Smooth muscle cell (in vitro differentiated cells): ENCODE measurements around the gene CAV1. TPM values are rescaled to one million over a fixed set of nuclear protein-coding genes. Genes with fewer than 3 reads are reported as not detected.
"Not testable (repeated sequence)": the region's sequence is repeated elsewhere in the genome, so short reads cannot be mapped to it uniquely, and the experiment has no call there.

Experiments
- DNase-seq: peaks from one replicate; lab custom pipeline; 2025; ENCODE audit not compliant: unreplicated experiment; lab: John Stamatoyannopoulos, UW
- H2AFZ ChIP-seq: fragments of 200-600 bp; sonication (generic); 2 replicates; pipeline ENCODE4 v1.6.0; 2016; ENCODE audit warnings: antibody characterized with exemption, low read depth, mild to moderate bottlenecking
- H3F3A ChIP-seq: fragments of 200-600 bp; sonication (generic); 2 replicates; pipeline ENCODE4 v1.6.0; 2017; ENCODE audit warnings: antibody characterized with exemption, low read depth
- H3K27ac ChIP-seq: fragments of 200-600 bp; sonication (generic); 2 replicates; pipeline ENCODE4 v1.5.1; 2016; ENCODE audit warnings: low read depth, mild to moderate bottlenecking
- H3K27me3 ChIP-seq: fragments of 200-600 bp; sonication (generic); 2 replicates; pipeline ENCODE4 v1.6.1; 2016; ENCODE audit warnings: low read depth, mild to moderate bottlenecking
- H3K36me3 ChIP-seq: fragments of 200-600 bp; sonication (generic); 2 replicates; pipeline ENCODE4 v1.5.1; 2016; ENCODE audit warnings: low read depth
- H3K4me1 ChIP-seq: fragments of 200-600 bp; sonication (generic); 2 replicates; pipeline ENCODE4 v1.5.1; 2016; ENCODE audit warnings: low read depth
- H3K4me2 ChIP-seq: fragments of 200-600 bp; sonication (generic); 2 replicates; pipeline ENCODE4 v1.6.0; 2016; ENCODE audit warnings: mild to moderate bottlenecking
- H3K4me3 ChIP-seq: fragments of 200-600 bp; sonication (generic); 2 replicates; pipeline ENCODE4 v1.5.1; 2016; ENCODE audit warnings: mild to moderate bottlenecking
- H3K79me2 ChIP-seq: fragments of 200-600 bp; sonication (generic); 2 replicates; pipeline ENCODE4 v1.6.0; 2016; ENCODE audit warnings: low read depth, mild to moderate bottlenecking
- H3K9ac ChIP-seq: fragments of 200-600 bp; sonication (generic); 2 replicates; pipeline ENCODE4 v1.6.0; 2016; ENCODE audit warnings: low read depth
- H3K9me3 ChIP-seq: fragments of 200-600 bp; sonication (generic); replicated peaks from 2 replicates; pipeline ENCODE4 v1.5.1; 2016; ENCODE audit warnings: low read depth
- H4K20me1 ChIP-seq: fragments of 200-600 bp; sonication (generic); 2 replicates; pipeline ENCODE4 v1.6.0; 2016; ENCODE audit warnings: low read depth
- CTCF ChIP-seq: fragments of 200-600 bp; sonication (generic); IDR thresholded peaks from 2 replicates; pipeline ENCODE4 v1.5.1; 2017; ENCODE audit warnings: borderline replicate concordance, mild to moderate bottlenecking, antibody characterized with exemption; ENCODE audit not compliant: insufficient read depth, poor library complexity, severe bottlenecking
- WGBS: methylation state at CpG from one replicate; pipeline ENCODE4 v1.1.7; 2016; ENCODE audit warnings: low lambda C conversion rate; 5-methylcytosine and 5-hydroxymethylcytosine counted together
- polyA plus RNA-seq: library from polyadenylated mRNA; unstranded; fragments of >200 nt; fragmentation: Nextera tagmentation; extraction: Ambion mirVana; gene quantifications from 2 replicates; pipeline ENCODE4 v1.2.1, GENCODE V29; 2016
- total RNA-seq: library from RNA; depleted of rRNA; stranded (reverse); fragments of >200 nt; gene quantifications from 2 replicates; pipeline ENCODE4 v1.2.3, GENCODE V29; 2014

The CAV1 gene
- total and polyA plus RNA-seq, 2 experiments from 2014 or later = 55.8 to 84.7 TPM

DNA sequence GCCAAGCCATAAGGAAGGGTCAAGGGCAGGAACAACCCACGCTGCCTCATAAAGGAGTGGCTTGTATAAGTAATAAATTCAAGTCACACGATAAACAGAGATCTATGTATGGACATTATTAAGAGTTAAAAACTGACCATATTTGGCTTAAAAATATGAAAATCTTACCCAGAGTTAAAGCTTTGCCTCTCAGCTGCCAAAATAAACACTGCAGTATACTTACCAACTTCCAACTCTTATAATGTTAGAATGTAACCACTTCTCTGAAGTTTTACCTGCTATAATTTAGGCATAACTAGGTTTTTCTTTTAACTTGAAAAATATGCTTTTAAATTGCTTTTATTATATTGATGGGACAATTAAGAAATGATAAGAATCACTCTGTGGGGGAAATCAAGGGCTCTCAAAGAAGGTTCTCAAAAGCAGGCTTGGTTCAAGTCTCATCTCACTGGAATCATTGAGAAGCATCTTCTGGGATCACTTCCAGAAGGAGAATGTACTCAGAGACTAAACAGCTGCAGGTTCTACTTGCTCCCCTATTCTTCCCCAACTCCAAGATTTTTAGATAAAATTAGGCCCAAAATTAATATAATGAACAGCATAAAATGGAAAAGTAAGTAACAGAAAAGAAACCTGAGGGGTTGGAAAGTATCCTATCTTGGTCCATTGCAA, 41.4 kb upstream of the CAV1 start:
- 91% methylated on average over 2 of the region's 2 CpGs for WGBS
- Histone ChIP-seq H3K9ac (no peak overlapping the region), H3F3A (no peaks in the 10 kb centered on the region), H3K79me2 (no peaks in the 10 kb centered on the region), H3K4me3 (no peak overlapping the region), H3K4me2 (no peak overlapping the region), H3K27me3 (no peaks in the 10 kb centered on the region), H2AFZ (no peak overlapping the region), H4K20me1 (no peaks in the 10 kb centered on the region), H3K9me3 (no peaks in the 10 kb centered on the region), H3K4me1 (no peaks in the 10 kb centered on the region), H3K27ac (no peak overlapping the region), H3K36me3 (no peaks in the 10 kb centered on the region)
- DNase-seq = no peak
- no peak for TF ChIP-seq CTCF

- not testable (repeated sequence) for H3K4me3 ChIP-seq, DNase-seq, H2AFZ ChIP-seq, H3K27me3 ChIP-seq, H3F3A ChIP-seq, H3K9ac ChIP-seq, H3K27ac ChIP-seq, H3K9me3 ChIP-seq, H3K4me2 ChIP-seq, H4K20me1 ChIP-seq, H3K36me3 ChIP-seq, H3K79me2 ChIP-seq, H3K4me1 ChIP-seq
- 94% methylated on average over 4 of the region's 4 CpGs for WGBS
Observed at GRCh38 chr7:116484389-116484788, 40.4 kb upstream of the CAV1 start.

GRCh38 chr7:116487907-116488521, 36.8 kb upstream of the CAV1 start:
- 92% methylated on average over 5 of the region's 5 CpGs for WGBS
- H3K4me2 ChIP-seq = no peak overlapping the region

DNA sequence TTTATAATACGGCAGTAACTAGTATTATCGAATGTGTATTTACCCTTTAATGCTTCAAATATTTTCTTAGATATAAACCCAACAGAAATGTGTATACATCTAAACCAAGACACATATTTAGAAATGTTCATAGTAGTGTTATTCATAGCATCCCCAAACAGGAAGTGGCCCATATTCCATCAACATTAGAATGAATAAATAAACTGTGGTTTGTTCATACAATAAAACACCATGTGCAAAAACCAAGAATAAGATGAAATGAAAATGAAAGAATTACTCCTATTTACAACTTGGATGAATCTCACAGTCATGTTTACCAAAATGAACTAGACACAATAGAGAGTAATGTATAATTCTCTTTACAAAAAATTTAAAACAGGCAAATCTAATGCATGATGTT, 34.5 kb upstream of the CAV1 start:
- Histone ChIP-seq H3F3A (no peaks in the 10 kb centered on the region), H3K27ac (no peak overlapping the region), H3K4me3 (no peak overlapping the region), H3K79me2 (no peaks in the 10 kb centered on the region), H3K27me3 (no peaks in the 10 kb centered on the region), H3K36me3 (no peaks in the 10 kb centered on the region), H4K20me1 (no peaks in the 10 kb centered on the region), H3K9me3 (no peaks in the 10 kb centered on the region), H2AFZ (no peak overlapping the region), H3K9ac (no peak overlapping the region), H3K4me1 (no peaks in the 10 kb centered on the region), H3K4me2 (no peak overlapping the region)
- DNase-seq = no peak
- no peak for TF ChIP-seq CTCF
- WGBS = 88% methylated on average over 2 of the region's 2 CpGs

More at GRCh38 chr7:116487907-116488521, 36.8 kb upstream of the CAV1 start:
- no peaks in the 10 kb centered on the region for H3K4me1 ChIP-seq
- H3K27ac ChIP-seq = no peak overlapping the region
- H3K79me2 ChIP-seq = no peaks in the 10 kb centered on the region
- no peaks in the 10 kb centered on the region for H3K36me3 ChIP-seq
- DNase-seq = no peak
- no peak overlapping the region for H3K4me3 ChIP-seq
- no peaks in the 10 kb centered on the region for H3F3A ChIP-seq
- H3K27me3 ChIP-seq = no peaks in the 10 kb centered on the region
- H3K9me3 ChIP-seq = no peaks in the 10 kb centered on the region
- TF ChIP-seq CTCF = no peak
- no peak overlapping the region for H3K9ac ChIP-seq
- no peaks in the 10 kb centered on the region for H4K20me1 ChIP-seq
- no peak overlapping the region for H2AFZ ChIP-seq
